Stimulated activated CD8-positive, alpha-beta memory T cell treated with anti-CD3 and anti-CD28 coated beads, Interleukin-12 subunit alpha, Interleukin-12 subunit beta, amount 100 ng/mL, for 24 hours (primary cell): ENCODE results near the gene TNFRSF1B.

Source experiments
- DNase-seq: peaks from one replicate; pipeline ENCODE4 v3.0.0-alpha.2; 2020; ENCODE audit errors: extremely low read depth

Gene TNFRSF1B

DNA sequence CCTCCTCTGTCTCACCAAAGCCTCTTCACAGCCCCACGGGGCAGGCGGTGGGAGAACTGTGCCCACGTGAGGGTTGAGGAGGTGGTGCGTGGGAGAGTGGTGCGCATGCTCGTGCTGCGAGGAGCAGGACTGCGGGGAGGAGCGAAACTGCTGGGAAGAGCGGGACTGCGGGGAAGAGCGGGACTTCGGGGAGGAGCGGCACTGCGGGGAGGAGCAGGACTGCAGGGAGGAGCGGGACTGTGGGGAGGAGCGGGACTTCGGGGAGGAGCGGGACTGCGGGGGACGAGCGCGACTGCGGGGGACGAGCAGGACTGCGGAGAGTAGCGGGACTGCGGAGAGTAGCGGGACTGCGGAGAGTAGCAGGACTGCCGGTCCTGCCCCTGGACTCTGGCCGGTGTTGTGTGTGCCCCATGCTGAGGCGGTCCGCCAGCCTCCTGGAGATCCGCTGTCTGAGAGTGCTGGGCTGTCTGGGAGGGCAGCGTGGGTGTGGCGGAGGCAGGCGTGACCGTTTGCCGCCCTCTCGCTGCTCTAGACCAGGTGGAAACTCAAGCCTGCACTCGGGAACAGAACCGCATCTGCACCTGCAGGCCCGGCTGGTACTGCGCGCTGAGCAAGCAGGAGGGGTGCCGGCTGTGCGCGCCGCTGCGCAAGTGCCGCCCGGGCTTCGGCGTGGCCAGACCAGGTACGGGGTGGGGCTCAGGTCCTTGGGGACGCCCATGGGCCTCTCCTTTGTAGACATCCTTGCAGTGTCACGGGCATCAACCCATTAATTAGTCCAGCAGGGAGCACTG is 24.6 kb downstream of the TNFRSF1B start:
- no peak for DNase-seq

DNA sequence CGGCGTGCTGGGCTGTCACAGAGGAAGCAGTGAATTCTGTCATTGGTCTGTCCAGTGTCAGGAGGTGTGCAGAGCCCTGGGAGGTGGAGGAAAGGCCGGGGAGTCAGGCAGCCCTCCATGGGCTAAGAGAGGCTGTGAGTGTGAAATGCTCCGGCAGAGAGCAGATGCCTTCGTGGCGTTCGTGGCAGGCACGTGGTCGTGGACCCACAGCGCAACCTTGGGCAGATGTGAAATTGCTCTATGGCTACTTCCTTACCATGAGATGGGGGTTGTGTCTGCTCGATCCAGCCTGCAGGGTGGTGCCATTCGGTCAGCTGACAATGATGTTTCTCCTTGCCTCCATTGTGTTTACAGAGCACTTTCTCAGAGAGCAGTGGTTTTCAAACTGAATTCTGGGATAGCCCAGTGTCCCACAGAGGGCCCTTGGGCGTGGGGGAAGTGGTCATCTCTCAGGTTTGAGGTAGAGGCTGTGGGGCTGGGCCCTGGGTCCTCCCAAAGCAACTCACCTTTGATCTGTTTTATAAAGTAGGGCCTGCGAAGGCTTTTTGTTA is 27.9 kb downstream of the TNFRSF1B start:
- no peak for DNase-seq

DNA sequence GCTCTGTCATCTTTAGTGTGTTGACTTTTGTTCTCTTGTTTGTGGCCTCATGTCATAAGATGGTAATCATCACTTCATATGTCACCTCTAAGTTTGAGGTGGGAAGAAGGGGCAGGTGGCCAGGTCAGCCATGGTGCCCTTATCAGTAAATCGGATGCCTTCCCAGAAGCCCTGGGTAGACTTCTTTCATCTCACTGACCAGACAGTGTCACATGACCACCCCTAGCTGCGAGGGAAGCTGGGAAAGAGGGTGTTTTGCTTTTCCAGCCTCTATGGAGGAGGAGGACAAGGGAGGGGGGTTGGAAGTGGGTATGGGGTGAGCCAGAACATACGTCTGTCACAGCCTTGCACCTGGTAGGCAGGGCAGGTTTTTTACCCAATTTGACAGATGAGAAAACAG is 28.6 kb downstream of the TNFRSF1B start:
- DNase-seq = no peak

DNA sequence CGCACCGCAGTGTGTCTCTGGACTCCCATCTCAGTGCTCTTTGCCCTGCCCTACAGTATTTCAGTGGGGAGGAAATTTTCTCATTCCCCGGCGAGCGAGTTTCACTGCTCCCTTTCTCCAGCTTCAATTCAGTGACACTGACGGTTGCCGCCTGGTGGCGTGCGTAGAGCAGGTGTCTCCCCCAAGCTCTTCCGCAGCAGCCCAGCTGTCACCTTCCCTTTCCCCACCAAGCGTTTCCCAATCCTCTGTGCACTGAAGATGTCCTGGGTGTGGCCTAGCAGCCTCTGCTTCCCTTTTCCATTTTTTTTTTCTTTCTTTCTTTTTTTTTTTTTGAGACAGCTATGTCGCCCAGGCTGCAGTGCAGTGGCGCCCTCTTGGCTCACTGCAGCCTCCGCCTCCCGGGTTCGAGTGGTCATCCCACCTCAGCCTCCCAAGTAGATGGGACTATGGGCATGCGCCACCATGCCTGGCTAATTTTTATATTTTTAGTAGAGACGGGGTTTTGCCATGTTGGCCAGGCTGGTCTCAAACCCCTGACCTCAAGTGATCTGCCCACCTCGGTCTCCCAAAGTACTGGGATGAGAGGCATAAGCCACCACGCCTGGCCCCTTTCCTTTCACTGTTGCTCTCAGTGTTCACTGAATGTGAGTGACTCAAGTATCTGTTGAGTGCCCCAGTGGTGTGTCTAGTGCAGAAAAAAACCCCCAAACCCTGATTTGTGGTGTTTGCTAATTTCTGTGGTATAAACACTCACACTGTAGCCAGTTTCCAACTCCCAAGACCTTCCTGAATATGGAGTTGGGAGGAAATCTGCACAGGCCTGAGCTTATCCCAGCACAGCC is 30.1 kb downstream of the TNFRSF1B start:
- no peak for DNase-seq

DNA sequence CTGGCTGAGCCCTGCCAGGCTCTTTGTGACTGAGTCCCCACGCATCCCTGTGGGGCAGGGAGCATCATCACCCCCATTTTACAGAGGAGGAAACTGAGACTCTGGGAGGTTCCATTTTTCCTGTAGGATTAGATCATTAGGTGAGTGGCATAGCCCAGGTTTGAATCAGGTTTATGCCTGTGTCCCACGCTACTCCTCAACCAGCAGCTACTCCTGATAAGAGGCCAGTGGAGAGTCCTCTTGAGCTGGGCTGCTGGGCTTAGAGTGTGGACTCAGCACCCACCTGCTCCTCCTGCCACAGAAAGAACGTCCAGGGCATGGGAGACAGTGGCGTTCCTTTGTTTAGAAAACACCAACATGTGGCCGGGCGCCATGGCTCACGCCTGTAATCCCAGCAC is 30.7 kb downstream of the TNFRSF1B start:
- DNase-seq = no peak

DNA sequence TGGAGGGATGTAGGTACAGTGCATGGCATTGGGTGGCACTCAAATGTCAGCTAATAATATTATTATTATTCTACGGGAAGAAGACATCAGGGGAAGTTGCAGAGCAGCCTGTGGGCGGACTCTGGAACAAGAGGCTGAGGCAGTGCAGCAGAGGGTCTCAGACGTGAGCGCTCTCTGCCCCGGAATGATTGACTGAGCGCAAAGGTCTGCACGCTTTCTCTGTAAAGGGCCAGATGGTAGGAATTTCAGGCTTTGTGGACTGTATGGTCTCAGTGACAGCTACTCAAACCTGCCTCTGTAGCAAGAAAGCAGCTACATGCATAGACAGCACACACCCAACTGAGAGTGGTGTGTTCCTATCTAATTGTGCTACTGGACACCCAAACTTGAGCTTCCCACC is 33.4 kb downstream of the TNFRSF1B start:
- DNase-seq = no peak

DNA sequence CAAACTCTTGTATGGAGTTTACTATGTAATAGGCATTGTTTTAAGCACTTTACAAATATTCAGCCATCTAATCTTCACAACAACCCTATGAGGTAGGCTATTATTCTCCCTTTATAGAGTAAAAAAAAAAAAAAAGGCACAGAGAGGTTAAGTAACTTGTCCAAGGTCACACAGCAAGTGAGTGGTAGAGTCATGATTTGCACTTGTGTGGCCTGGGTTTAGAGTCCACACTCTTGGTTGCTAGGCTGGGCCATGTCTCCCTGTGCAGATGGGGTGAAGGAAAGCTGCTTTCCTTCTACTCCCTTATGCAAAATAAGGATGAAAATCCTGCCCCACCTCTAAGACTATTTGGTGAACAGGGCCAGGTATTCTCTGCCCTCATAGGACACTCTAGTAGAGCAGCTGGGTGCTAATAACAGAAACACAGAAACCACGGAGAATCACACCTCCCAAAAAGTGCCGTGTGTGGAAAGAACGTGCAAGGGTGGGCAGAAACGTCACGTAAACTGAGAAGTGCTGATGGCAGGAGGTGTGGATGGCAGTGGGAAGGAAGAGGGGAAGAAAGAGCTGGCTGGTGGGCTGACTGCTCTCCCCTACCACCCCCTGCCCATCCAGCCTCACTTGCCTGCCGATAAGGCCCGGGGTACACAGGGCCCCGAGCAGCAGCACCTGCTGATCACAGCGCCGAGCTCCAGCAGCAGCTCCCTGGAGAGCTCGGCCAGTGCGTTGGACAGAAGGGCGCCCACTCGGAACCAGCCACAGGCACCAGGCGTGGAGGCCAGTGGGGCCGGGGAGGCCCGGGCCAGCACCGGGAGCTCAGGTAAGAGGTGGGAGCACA is 34.8 kb downstream of the TNFRSF1B start:
- DNase-seq = no peak

DNA sequence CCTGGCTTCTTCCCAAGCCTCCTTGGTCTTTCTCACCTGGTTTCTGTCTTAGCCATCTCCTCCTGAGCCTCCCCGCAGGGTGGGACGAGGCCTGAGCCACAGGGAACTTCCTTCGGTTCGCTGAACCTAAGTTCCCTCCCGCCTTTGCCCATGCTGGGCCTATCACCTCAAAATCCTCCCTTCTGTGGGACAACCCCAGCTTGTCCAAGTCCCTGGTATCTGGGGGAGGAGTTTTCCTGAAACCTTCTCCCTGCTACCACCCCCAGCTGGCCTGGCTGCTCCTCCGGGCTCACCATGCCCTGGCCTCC is 35.4 kb downstream of the TNFRSF1B start:
- no peak for DNase-seq

DNA sequence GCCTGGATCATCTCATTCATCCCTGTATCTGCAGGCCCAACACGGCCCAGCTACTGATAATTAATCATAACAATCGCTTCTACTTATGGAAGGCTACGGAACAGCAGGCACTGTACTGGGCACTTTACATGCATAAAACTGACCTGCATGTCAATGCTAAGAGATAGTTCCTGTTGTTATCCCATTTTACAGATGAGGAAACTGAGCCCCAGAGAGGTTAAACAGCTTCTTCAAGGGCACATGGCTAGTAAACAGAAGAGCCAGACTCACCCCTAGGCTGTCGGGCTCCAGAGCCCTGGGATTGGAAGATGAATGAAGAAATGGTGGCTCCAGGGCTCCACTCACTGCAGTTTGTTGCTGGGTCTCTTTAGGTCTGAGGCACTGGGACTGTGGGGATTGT is 35.8 kb downstream of the TNFRSF1B start:
- no peak for DNase-seq

DNA sequence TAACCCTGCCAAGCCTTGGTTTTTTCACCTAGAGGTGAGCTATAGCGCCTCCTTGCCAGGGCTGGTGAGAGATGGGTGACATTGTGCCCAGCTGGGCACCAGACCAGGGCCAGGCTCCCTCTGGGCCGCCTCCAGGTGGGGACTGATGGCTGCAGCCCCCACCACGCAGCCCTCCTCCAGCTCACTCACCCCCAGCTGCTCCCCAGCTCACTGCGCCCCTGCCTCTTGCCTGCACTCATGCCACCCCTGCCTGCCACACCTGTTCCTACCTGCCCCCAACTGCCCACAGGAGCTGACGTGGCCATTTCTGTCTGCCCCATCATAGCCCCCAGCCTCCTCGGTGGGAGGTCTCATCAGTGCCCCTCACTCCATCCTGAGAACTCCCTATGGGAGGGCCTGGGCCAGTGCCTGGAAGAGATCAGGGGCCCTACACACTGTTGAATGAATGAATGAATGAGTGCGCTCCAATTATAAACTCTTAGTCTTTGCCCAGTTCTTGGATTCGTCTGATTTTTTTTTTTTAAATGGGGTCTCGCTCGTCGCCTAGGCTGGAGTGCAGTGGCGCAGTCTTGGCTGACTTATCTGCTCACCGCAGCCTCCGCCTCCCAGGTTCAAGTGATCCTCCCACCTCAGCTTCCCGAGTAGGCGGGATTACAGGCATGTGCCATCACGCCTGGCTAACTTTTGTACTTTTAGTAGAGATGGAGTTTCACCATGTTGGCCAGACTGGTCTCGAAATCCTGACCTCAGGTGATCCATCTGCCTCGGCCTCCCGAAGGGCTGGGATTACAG is 36.6 kb downstream of the TNFRSF1B start:
- DNase-seq = no peak

DNA sequence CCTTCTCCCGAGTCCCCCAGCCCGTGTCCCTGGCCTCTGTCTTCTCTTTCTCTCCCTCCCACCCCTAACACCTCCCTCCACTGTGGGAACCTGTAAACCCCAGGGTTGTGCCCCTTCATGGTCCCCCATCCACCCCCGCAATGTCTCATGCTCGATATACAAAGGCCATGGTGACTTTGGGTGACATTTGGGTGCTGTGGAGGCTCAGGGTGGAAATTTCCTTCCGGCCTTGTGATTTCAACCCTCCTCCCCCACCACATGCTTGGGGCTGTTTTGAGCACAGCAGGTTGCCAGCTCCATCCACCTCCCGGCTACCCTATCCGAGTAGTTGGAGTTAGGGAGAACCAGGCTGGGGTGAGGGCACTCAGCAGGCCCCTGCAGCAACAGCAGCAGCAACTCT is 37.3 kb downstream of the TNFRSF1B start:
- peak; percentile 39 for DNase-seq

DNA sequence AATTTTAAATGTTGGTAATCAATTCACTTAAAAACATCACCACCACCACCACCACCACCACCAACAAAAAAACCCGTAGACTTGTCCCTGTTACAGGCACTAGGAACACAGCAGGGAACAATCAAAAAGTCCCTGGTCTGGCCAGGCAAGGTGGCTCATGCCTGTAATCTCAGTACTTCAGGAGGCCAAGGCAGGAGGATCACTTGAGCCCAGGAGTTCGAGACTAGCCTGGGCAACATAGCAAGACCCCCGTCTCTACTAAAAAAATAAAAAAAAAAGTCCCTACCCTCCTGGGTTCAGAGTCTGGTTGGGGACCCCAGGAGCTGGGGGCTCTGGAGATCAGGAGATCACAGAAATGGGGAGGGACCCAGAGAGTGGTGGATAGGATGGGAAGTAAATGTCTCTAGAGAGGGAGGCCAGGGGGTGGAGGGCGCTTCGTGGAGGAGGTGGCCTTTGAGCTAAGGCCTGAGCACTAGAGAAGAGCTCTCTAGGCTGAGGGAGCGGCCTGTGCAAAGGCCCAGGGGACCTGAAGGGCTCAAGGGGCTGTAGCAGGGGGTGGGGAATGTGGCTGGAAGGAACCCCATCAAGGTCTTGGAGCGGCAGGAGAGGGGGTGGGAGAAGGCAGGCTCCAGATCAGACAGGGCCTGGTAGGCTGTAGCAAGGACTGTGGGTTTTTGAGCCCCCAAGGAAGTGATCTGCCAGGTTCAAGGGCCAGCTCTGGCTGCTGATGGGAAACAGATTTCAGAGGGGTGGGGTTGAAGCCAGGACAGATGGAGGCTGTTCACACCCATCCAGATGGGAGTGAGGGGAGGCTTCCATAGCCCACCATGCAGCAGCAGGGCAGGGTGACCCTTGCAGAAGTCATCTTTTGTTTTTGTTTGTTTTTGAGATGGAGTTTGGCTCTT is 38.2 kb downstream of the TNFRSF1B start:
- no peak for DNase-seq

DNA sequence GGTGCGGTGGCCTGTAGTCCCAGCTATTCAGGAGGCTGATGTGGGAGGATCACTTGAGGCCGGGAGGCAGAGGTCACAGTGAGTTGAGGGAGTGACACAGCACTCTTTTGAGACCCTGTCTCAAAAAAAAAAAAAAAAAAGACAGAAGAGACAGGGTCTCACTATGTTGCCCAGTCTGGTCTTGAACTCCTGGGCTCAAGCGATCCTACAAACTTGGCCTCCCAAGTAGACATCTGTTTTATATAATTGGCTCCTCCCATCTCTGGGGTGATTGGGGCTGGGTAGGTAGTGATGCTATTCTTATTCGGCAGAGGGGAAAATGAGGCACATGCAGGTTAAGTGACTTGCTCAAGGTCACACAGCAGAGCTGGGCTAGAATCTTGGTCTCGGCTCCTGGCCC is 39.4 kb downstream of the TNFRSF1B start:
- DNase-seq = no peak

DNA sequence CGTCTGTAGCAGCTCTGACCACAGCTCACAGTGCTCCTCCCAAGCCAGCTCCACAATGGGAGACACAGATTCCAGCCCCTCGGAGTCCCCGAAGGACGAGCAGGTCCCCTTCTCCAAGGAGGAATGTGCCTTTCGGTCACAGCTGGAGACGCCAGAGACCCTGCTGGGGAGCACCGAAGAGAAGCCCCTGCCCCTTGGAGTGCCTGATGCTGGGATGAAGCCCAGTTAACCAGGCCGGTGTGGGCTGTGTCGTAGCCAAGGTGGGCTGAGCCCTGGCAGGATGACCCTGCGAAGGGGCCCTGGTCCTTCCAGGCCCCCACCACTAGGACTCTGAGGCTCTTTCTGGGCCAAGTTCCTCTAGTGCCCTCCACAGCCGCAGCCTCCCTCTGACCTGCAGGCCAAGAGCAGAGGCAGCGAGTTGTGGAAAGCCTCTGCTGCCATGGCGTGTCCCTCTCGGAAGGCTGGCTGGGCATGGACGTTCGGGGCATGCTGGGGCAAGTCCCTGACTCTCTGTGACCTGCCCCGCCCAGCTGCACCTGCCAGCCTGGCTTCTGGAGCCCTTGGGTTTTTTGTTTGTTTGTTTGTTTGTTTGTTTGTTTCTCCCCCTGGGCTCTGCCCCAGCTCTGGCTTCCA is 40.1 kb downstream of the TNFRSF1B start:
- DNase-seq = no peak

DNA sequence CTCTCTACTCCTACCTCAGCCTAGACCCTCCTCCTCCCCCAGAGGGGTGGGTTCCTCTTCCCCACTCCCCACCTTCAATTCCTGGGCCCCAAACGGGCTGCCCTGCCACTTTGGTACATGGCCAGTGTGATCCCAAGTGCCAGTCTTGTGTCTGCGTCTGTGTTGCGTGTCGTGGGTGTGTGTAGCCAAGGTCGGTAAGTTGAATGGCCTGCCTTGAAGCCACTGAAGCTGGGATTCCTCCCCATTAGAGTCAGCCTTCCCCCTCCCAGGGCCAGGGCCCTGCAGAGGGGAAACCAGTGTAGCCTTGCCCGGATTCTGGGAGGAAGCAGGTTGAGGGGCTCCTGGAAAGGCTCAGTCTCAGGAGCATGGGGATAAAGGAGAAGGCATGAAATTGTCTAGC is 41.5 kb downstream of the TNFRSF1B start:
- DNase-seq = no peak

DNA sequence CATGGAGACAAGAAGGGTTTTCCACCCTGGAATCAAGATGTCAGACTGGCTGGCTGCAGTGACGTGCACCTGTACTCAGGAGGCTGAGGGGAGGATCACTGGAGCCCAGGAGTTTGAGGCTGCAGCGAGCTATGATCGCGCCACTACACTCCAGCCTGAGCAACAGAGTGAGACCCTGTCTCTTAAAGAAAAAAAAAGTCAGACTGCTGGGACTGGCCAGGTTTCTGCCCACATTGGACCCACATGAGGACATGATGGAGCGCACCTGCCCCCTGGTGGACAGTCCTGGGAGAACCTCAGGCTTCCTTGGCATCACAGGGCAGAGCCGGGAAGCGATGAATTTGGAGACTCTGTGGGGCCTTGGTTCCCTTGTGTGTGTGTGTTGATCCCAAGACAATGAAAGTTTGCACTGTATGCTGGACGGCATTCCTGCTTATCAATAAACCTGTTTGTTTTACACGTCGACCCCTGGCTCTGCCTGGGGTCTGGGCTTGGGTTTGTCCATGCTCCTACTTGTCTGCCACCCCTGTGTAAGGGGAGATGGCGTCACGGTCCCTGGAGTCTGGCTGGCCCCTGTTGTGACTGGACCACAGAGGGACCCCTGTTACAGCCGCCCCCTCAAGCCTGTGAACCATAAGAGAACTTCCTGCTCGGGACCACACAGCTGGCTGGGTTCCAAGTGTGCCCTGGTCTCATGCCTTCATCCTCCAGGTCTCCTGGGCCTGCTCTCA is 42.1 kb downstream of the TNFRSF1B start:
- peak; percentile 64 for DNase-seq

DNA sequence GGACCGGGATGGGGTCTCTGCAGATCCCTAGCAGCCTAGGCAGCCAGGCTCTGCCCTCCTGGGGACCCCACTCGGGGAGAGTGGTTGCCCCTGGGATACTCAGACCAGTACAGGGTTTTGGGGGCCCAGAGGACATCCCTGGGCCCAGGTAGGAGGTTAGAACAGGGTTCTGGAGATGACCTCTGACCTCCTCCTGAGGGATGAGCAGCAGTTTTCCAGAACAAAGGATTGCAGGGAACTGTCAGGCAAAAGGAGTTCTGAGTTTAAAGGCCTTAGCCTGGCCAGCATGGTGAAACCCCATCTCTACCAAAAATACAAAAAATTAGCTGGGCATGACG is 42.7 kb downstream of the TNFRSF1B start:
- no peak for DNase-seq

DNA sequence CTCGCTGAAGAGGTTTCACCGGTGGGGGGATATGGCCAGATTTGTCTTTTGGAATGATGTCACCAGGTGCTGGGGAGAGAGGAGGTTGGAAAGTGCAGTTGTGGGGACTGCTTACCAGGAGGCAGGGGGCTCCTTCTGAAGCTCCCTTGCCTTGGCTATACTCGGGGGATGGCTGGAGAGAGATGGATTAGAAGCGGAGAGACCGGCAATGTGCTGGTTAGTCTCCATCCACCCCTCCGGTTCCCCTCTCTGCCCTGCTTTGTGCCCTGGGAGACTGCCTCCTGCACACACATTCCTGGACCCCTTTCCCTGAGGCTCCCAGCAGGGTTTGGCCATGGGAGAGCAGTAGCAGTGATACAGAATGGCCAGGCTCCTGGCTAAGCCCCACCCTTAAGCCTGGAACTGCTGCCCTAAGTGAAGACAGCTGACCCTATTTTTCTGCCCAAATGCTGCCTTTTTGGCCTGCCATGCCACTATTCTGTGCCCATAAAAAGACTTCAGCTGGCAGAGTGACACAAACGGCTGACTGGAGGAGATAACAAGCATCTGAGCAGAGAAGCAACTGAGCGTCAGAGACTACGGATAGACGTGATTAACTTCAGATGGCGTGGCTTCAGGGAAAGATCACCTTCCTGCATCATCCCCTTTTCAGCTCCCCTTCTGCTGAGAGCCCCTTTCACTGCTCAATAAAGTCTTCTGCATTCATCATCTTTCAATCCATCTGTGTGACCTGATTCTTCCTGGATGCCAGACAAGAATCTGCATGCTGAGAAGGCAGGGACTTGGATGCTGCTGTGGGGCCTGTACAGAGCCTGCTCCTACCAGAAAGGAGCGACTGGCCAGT is 48.5 kb downstream of the TNFRSF1B start:
- DNase-seq = no peak
